C4-2B (cell line): ENCODE data around the gene DOK1.

ENCODE experiments used
- H3K27ac ChIP-seq: fragments of 450-650 bp; 2 replicates; pipeline ENCODE4 v1.5.1; 2017
- ZFX ChIP-seq: fragments of 450-650 bp; IDR thresholded peaks from 2 replicates; pipeline ENCODE4 v1.6.1; 2017
- TF ChIP-seq, protein P1 (sequence below): fragments of 450-650 bp; conservative IDR thresholded peaks from 2 replicates; pipeline ENCODE4 v1.5.1; 2017; ENCODE audit warnings: mild to moderate bottlenecking

DOK1 gene

DNA sequence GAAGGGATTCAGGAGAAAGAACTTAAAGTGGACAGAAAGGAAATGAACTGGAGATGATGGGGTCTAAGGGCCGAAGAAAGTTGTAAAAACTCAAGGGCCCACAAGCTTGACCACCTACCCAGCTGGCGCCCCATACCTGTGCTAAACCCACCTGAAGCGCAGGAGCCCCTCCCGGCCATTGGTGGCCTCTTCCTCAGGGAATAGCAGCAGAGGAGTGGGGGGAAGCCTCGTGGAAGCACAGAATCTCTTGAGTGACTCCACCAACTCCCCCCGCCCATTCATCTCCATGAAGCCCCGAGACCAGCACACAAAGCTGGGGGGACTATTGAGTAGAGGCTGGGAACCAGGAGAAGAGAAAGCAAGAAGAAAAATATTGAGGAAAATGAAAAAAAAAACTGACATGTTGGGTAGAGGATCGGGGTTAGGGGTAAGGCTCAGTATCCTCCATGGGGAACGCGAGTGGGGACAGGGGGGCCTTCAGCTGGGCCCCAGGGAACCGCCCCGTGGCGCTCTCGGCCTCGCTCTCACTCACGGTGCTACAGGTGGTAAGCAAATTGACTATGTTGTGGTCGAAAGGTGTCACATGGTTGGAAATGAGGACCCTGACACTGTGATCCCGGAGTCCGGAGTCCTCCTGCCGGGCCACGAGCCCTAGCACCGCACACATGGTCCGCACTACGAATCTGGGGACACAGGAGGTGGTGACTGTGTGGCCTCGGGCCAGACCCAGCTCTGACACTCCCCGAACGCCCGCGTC lies 25.7 kb upstream of the DOK1 start:
- peak overlapping the region; percentile 94 for H3K27ac ChIP-seq
- TF ChIP-seq ZFX = no peak
- TF ChIP-seq, protein P1, sequence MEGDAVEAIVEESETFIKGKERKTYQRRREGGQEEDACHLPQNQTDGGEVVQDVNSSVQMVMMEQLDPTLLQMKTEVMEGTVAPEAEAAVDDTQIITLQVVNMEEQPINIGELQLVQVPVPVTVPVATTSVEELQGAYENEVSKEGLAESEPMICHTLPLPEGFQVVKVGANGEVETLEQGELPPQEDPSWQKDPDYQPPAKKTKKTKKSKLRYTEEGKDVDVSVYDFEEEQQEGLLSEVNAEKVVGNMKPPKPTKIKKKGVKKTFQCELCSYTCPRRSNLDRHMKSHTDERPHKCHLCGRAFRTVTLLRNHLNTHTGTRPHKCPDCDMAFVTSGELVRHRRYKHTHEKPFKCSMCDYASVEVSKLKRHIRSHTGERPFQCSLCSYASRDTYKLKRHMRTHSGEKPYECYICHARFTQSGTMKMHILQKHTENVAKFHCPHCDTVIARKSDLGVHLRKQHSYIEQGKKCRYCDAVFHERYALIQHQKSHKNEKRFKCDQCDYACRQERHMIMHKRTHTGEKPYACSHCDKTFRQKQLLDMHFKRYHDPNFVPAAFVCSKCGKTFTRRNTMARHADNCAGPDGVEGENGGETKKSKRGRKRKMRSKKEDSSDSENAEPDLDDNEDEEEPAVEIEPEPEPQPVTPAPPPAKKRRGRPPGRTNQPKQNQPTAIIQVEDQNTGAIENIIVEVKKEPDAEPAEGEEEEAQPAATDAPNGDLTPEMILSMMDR = no peak

DNA sequence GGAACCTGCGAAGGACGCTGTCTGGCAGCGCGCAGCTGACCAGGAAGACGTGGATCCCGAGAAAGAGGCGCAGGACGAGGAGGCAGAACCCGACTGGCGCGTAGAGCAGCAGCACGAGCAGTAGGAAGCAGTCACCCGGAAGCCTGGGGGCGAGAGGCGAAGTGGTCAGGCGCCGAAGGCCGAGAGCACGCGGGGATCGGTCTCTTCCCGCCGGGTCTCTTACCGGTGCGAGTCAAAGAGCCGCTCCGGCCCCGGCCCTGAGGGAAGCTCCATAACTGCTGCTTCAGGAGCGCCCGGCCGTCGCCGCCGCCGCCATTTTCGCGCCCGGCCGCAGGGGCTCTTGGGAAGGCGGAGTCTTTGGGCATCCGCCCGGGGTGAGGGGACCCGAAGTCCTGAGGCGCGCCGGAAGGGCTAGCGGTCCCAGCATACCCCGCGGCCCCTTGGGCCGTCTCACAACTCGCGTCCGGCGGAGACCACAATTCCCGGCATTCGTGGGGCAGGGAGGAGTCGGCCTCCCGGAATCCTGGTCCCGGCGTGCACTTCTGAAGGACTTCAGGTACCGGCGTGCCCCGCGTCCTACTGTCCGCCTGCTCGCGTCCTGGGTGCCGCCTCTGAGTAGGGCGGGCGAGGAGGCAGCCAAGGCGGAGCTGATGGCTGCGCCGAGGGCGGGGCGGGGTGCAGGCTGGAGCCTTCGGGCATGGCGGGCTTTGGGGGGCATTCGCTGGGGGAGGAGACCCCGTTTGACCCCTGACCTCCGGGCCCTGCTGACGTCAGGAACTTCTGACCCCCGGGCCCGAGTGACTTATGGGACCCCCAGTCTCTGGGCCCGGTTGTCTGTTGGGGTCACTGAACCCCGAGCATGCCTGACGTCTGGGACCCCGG lies 24.9 kb upstream of the DOK1 start, which contains the start of the genes AUP1 and HTRA2:
Gene AUP1 (minus strand): TSS at position 350 of the 882 bp plus-strand sequence. CDS start 77 bp downstream, at position 273.
Gene HTRA2 (plus strand): TSS at position 577 of the 882 bp plus-strand sequence. CDS start 74 bp downstream, at position 651.
- H3K27ac ChIP-seq = peak within 1 kb of the TSS; percentile 94
- TF ChIP-seq, protein P1 = no peak
- peak; percentile 42; the same call in 1 of the 2 replicates for TF ChIP-seq ZFX

DNA sequence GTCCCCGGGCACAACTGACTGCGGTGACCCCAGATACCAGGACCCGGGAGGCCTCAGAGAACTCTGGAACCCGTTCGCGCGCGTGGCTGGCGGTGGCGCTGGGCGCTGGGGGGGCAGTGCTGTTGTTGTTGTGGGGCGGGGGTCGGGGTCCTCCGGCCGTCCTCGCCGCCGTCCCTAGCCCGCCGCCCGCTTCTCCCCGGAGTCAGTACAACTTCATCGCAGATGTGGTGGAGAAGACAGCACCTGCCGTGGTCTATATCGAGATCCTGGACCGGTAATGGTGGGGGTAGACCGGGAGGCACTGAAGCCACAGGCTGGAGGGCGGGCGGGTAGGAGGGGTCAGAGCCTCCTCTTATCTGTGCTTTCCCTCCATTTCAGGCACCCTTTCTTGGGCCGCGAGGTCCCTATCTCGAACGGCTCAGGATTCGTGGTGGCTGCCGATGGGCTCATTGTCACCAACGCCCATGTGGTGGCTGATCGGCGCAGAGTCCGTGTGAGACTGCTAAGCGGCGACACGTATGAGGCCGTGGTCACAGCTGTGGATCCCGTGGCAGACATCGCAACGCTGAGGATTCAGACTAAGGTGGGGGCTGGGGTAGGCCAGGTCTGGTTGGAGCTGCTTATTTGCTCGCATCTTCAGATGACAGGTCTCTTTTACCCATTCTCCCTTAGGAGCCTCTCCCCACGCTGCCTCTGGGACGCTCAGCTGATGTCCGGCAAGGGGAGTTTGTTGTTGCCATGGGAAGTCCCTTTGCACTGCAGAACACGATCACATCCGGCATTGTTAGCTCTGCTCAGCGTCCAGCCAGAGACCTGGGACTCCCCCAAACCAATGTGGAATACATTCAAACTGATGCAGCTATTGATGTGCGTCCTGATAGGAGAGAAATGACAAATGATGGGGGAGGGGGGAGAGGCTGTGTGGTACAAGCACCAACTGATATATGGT lies 24.0 kb upstream of the DOK1 start:
- peak overlapping the region; percentile 94 for H3K27ac ChIP-seq
- TF ChIP-seq, protein P1 = no peak
- no peak for TF ChIP-seq ZFX

- TF ChIP-seq ZFX = no peak
- TF ChIP-seq, protein P1 = no peak
- no peak overlapping the region for H3K27ac ChIP-seq
Measured at GRCh38 chr2:74531666-74532065, 22.9 kb upstream of the DOK1 start.

DNA sequence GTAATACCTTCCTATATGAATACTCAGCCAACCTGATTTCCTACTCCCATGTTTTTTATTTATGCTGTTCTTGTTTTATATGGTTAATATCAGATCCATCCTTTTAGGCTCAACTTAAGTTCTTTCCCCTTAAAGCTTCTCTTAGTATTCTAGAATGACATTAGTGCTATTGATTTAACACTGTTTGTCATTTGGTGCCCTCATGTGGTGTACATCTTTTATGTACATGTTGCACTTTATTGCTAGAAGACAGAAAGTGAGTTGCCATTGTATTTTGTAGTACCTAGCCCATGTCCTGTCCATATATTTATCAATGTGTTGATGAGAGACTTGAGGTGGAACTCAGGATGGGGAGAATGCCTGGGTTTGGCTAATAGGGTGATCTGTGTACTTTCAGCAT lies 22.3 kb upstream of the DOK1 start:
- no peak for TF ChIP-seq ZFX
- TF ChIP-seq, protein P1 = peak; percentile 25
- H3K27ac ChIP-seq = no peak overlapping the region

GRCh38 chr2:74533464-74533863 lies 21.1 kb upstream of the DOK1 start:
- no peak overlapping the region for H3K27ac ChIP-seq
- TF ChIP-seq ZFX = no peak
- TF ChIP-seq, protein P1 = no peak
